Embryonic facial prominence (tissue), 1 donor: ENCODE results near the gene CCNT2.
"Not testable (repeated sequence)": the region's sequence is repeated elsewhere in the genome, so short reads cannot be mapped to it uniquely, and the experiment has no call there.

Experiments used
- DNase-seq: peaks from one replicate; pipeline ENCODE4 v3.0.0-alpha.2; 2016; ENCODE audit errors: extremely low spot score

Gene CCNT2

GRCh38 chr2:134975281-134976009 is 56.8 kb downstream of the CCNT2 start:
- no peak for DNase-seq

DNA sequence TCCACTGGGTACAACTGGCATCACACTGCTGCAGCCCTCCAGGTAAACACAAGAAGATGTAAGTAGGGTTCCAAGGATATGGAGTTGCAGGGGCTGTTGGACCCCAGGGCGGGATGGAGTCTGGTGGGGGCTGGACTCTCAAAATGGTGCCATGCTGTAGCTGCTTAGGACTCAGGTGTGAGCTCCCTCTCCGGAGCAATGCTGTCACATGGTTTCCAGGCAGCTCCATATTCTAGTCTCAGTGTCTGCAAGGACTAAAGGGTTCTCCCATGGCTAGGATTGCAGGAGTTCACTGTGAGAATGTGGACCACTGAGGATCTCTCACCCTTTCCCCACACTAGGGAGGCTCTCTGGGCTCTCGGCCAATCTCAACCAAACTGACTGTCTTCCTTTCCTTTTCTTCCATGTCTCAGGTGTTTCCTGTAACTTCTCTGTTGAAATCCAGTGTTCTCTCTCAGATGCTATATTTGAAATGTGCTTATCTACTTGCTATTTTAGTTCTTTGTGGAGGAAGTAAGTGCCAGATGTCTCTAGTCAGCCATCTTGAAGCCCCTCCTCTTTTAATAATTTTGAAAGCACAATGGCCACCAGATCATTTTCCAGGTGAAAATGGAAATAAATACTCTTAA is 57.6 kb downstream of the CCNT2 start:
- DNase-seq = no peak

- not testable (repeated sequence) for DNase-seq
Measured at GRCh38 chr2:134977104-134977503, 58.5 kb downstream of the CCNT2 start.

- no peak for DNase-seq
Measured at GRCh38 chr2:134979221-134979620, 60.6 kb downstream of the CCNT2 start.

- no peak for DNase-seq
Measured at GRCh38 chr2:134980639-134981038, 62.0 kb downstream of the CCNT2 start.

DNA sequence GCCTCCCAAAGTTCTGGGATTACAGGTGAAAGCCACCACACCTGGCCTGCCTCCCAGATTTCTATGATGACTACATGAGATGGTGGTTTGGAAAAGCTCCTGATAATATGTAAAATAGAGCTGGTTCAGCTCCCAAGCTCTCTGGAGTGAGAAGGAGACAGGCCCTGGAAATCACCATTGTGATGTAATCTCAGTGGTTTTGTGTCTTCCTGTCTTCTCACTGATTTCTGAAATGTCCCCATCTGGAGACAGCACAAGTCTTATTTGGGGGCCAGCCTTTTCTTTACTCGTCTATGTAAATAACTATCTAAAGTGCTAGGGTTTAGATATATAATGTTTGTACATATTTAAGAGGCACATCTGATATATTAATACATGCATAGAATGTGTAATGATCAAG is 64.0 kb downstream of the CCNT2 start:
- DNase-seq = no peak

- no peak for DNase-seq
Measured at GRCh38 chr2:134985061-134985460, 66.4 kb downstream of the CCNT2 start.

GRCh38 chr2:134988994-134989605 is 70.5 kb downstream of the CCNT2 start:
- peak; percentile 23 for DNase-seq

DNA sequence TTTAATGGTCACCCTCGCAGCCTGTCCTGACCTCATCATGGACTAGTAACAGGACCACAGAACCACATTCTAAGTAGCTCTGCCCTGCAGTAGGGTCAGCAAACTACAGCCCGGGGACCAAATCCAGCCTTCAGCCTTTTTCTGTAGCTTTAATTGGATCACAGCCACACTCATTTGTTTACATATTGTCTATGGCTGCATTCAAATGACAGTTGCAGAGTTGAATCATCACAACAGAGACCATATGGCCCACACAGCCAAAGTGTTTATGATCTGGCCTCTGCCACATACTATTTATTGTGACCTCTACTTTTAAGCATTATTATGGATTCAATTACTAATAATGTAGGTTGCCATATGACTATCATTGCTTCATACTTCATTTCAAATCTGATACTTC is 80.9 kb downstream of the CCNT2 start:
- DNase-seq = no peak

- DNase-seq = no peak
Measured at GRCh38 chr2:135002836-135003235, 84.2 kb downstream of the CCNT2 start.

DNA sequence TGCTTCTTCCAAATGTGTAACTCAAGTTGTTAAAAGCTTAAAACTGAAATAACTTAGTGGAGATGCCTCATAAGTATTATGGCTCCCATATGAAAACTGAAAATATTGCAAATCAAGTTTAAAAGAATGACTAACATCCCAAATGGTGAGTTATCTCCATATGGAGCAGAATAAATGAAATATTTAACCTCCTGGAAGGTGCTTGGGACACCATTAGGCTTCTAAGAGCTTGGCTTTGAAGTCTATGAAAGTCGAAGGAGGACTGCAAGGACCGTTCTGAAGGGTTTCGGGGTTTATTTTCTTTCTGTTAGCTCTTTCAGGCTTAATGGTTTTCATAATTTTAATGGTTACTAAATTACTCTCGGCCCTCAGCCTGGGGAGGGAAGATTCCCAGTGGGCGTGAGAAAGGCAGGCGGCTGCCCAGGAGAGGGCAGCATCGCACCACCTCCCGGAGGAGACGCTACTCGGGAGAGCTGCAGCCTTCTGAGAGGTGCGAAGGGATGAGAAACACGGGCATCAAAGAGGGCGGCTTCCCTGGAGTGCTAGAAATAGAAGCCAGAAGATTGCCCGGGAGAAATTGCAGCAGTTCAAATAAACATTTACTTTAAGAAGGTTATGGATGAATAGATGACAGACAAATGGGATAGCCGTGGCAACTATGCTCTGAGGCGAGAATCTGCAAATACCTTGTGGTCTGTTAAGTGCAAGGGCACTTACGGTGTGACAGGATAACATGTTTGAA is 85.6 kb downstream of the CCNT2 start:
- peak; percentile 34 for DNase-seq

GRCh38 chr2:135005753-135006152 is 87.1 kb downstream of the CCNT2 start:
- DNase-seq = no peak
